Liver (tissue), 9 donors: Measurements from ENCODE around the gene TTC7B. TPM values are rescaled to one million over a fixed set of nuclear protein-coding genes. Genes with fewer than 3 reads are reported as not detected.

Experiments
- DNase-seq: peaks from one replicate; pipeline ENCODE4 v3.0.0-alpha.2; 2017; ENCODE audit warnings: low spot score
- H3K27ac ChIP-seq, 2 donors: one replicate each; pipeline ENCODE4 v1.7.0; 2013; ENCODE audit warnings: inconsistent platforms in 2 of 2, low read length in 2 of 2, control low read depth in 1 of 2, low read depth in 1 of 2, mild to moderate bottlenecking in 1 of 2
- H3K27me3 ChIP-seq, 4 donors: one replicate each; pipeline versions ENCODE4 v1.6.1 to v1.7.0; 2013; ENCODE audit warnings: low read length in 3 of 4, inconsistent platforms in 1 of 4, mild to moderate bottlenecking in 1 of 4, moderate library complexity in 1 of 4; ENCODE audit not compliant: control insufficient read depth in 4 of 4, insufficient read depth in 4 of 4
- H3K36me3 ChIP-seq, 4 donors: one replicate each; pipeline versions ENCODE4 v1.6.1 to v1.7.0; 2013; ENCODE audit warnings: low read length in 3 of 4, mild to moderate bottlenecking in 3 of 4, low read depth in 1 of 4, moderate library complexity in 1 of 4; ENCODE audit not compliant: control insufficient read depth in 4 of 4, insufficient read depth in 3 of 4
- H3K4me1 ChIP-seq, 4 donors: one replicate each; pipeline versions ENCODE4 v1.6.1 to v1.7.0; 2013; ENCODE audit warnings: low read length in 3 of 4, mild to moderate bottlenecking in 3 of 4, moderate library complexity in 1 of 4; ENCODE audit not compliant: control insufficient read depth in 4 of 4, insufficient read depth in 4 of 4
- H3K4me3 ChIP-seq, 3 donors: one replicate each; pipeline versions ENCODE4 v1.6.1 to v1.7.0; 2013; ENCODE audit warnings: low read length in 3 of 3, control low read depth in 1 of 3, low read depth in 1 of 3, mild to moderate bottlenecking in 1 of 3
- H3K9ac ChIP-seq, 2 donors: one replicate each; pipeline ENCODE4 v1.7.0; 2013; ENCODE audit warnings: low read length in 2 of 2, mild to moderate bottlenecking in 2 of 2, moderate library complexity in 2 of 2, control low read depth in 1 of 2, low read depth in 1 of 2
- H3K9me3 ChIP-seq, 4 donors: one replicate each; pipeline versions ENCODE4 v1.6.1 to v1.7.0; 2013; ENCODE audit warnings: low read length in 3 of 4; ENCODE audit not compliant: control insufficient read depth in 4 of 4
- ATF3 ChIP-seq: IDR thresholded peaks from 2 replicates; pipeline ENCODE4 v1.6.1; 2016; ENCODE audit warnings: antibody characterized with exemption
- CTCF ChIP-seq: fragments of 150-350 bp; IDR thresholded peaks from 2 replicates; pipeline ENCODE4 v1.5.1; 2017; ENCODE audit warnings: improper control_type of control experiment, low read depth, low read length; ENCODE audit not compliant: missing input control
- EGR1 ChIP-seq, 2 donors: IDR thresholded peaks; 2 replicates each; pipeline ENCODE4 v1.6.1; 2016 to 2018; ENCODE audit warnings: antibody characterized with exemption in 2 of 2, low read depth in 2 of 2
- FOXA1 ChIP-seq: IDR thresholded peaks from 2 replicates; pipeline ENCODE4 v1.6.1; 2016; ENCODE audit warnings: antibody characterized with exemption
- FOXA2 ChIP-seq: IDR thresholded peaks from 2 replicates; pipeline ENCODE4 v1.6.1; 2016; ENCODE audit warnings: antibody characterized with exemption
- GABPA ChIP-seq, 2 donors: IDR thresholded peaks in 1 of 2; conservative IDR thresholded peaks in 1 of 2; 2 replicates each; pipeline ENCODE4 v1.6.1; 2016; ENCODE audit warnings: antibody characterized with exemption in 2 of 2, mild to moderate bottlenecking in 1 of 2, moderate library complexity in 1 of 2
- HNF4A ChIP-seq, 2 donors: conservative IDR thresholded peaks; 2 replicates each; pipeline ENCODE4 v1.6.1; 2016; ENCODE audit warnings: antibody characterized with exemption in 2 of 2, mild to moderate bottlenecking in 2 of 2
- HNF4G ChIP-seq: IDR thresholded peaks from 2 replicates; pipeline ENCODE4 v1.6.1; 2016; ENCODE audit warnings: antibody characterized with exemption
- JUND ChIP-seq, 2 donors: IDR thresholded peaks; 2 replicates each; pipeline ENCODE4 v1.6.1; 2016; ENCODE audit warnings: antibody characterized with exemption in 2 of 2
- MAX ChIP-seq: IDR thresholded peaks from 2 replicates; pipeline ENCODE4 v1.6.1; 2016; ENCODE audit warnings: antibody characterized with exemption
- NR2F2 ChIP-seq: IDR thresholded peaks from 2 replicates; pipeline ENCODE4 v1.6.1; 2016; ENCODE audit warnings: antibody characterized with exemption
- RAD21 ChIP-seq, 2 donors: IDR thresholded peaks; 2 replicates each; pipeline ENCODE4 v1.6.1; 2016; ENCODE audit warnings: antibody characterized with exemption in 2 of 2, mild to moderate bottlenecking in 2 of 2
- REST ChIP-seq: IDR thresholded peaks from 2 replicates; pipeline ENCODE4 v1.6.1; 2016; ENCODE audit warnings: antibody characterized with exemption, mild to moderate bottlenecking
- RXRA ChIP-seq, 2 donors: IDR thresholded peaks; 2 replicates each; pipeline ENCODE4 v1.6.1; 2017 to 2018; ENCODE audit warnings: antibody characterized with exemption in 2 of 2, mild to moderate bottlenecking in 1 of 2
- SP1 ChIP-seq: IDR thresholded peaks from 2 replicates; pipeline ENCODE4 v1.6.1; 2018; ENCODE audit warnings: antibody characterized with exemption, mild to moderate bottlenecking
- TAF1 ChIP-seq: conservative IDR thresholded peaks from 2 replicates; pipeline ENCODE4 v1.6.1; 2016; ENCODE audit warnings: antibody characterized with exemption, mild to moderate bottlenecking
- YY1 ChIP-seq: IDR thresholded peaks from 2 replicates; pipeline ENCODE4 v1.6.1; 2016; ENCODE audit warnings: antibody characterized with exemption, mild to moderate bottlenecking
- ZBTB33 ChIP-seq: IDR thresholded peaks from 2 replicates; pipeline ENCODE4 v1.6.1; 2016; ENCODE audit warnings: antibody characterized with exemption
- WGBS: extraction: QIAGEN DNeasy Blood & Tissue Kit; methylation state at CpG from one replicate; pipeline ENCODE4 v1.1.7; 2013; 5-methylcytosine and 5-hydroxymethylcytosine counted together
- polyA plus RNA-seq, 2 donors: library from polyadenylated mRNA; stranded (reverse) in 1 of 2; unstranded in 1 of 2; fragments of 200-250 nt in 1 of 2; fragments of >200 nt in 1 of 2; fragmentation: Nextera tagmentation in 1 of 2; extraction: Ambion mirVana in 1 of 2; gene quantifications; one replicate each; pipeline versions ENCODE4 v1.2.1 to v1.2.3, GENCODE V29; 2013 to 2015
- total RNA-seq, 2 donors: library from RNA; depleted of rRNA; stranded (reverse); fragments of >200 nt; gene quantifications; one replicate each; pipeline ENCODE4 v1.2.3, GENCODE V29; 2014
- donor health status: healthy.
- donor health status: healthy.
- donor health status: healthy.
- donor health status: healthy.
- donor health status: healthy.

The TTC7B gene
- total and polyA plus RNA-seq, 4 donors, result 9.1 to 31.0 (median 12.5) TPM

- no peak overlapping the region for H3K27ac ChIP-seq
- no peaks in the 10 kb centered on the region for H3K9me3 ChIP-seq
- H3K36me3 ChIP-seq, result peaks cover 9 to 34% (median 24%) of the 10 kb centered on the region in 4 donors
- 84% methylated on average over 9 of the region's 9 CpGs for WGBS
- DNase-seq, result no peak
- no peak overlapping the region for H3K9ac ChIP-seq
- H3K27me3 ChIP-seq, result no peaks in the 10 kb centered on the region
- no peaks in the 10 kb centered on the region for H3K4me1 ChIP-seq
- TF ChIP-seq FOXA1 (no peak), SP1 (no peak), NR2F2 (no peak), JUND (IDR thresholded peaks at IDR 0.05) (no peak), FOXA2 (no peak), ATF3 (no peak), EGR1 (IDR thresholded peaks at IDR 0.05; ENCODE audit: low read depth in 2 of 2) (no peak), GABPA (IDR thresholded peaks at IDR 0.05 in 1 of 2, conservative IDR thresholded peaks at IDR 0.05 in 1 of 2) (no peak), CTCF (no peak), RAD21 (IDR thresholded peaks at IDR 0.05) (no peak), HNF4G (no peak), ZBTB33 (no peak), HNF4A (conservative IDR thresholded peaks at IDR 0.05) (no peak), MAX (no peak), TAF1 (no peak)
- no peak overlapping the region for H3K4me3 ChIP-seq
Measured at GRCh38 chr14:90651976-90652560, 164.2 kb downstream of the TTC7B start.

- Histone ChIP-seq H3K4me1 (no peaks in the 10 kb centered on the region), H3K27me3 (no peaks in the 10 kb centered on the region), H3K27ac (no peak overlapping the region), H3K9ac (no peak overlapping the region), H3K36me3 (peaks cover 9 to 30% (median 19%) of the 10 kb centered on the region in 4 donors), H3K4me3 (no peak overlapping the region), H3K9me3 (no peaks in the 10 kb centered on the region)
- TF ChIP-seq YY1 (no peak), FOXA2 (no peak), EGR1 (IDR thresholded peaks at IDR 0.05; ENCODE audit: low read depth in 2 of 2) (no peak), RXRA (IDR thresholded peaks at IDR 0.05) (no peak), RAD21 (IDR thresholded peaks at IDR 0.05) (no peak), ATF3 (no peak), MAX (no peak), NR2F2 (no peak), CTCF (no peak), REST (no peak), JUND (IDR thresholded peaks at IDR 0.05) (no peak), FOXA1 (no peak), TAF1 (no peak), GABPA (IDR thresholded peaks at IDR 0.05 in 1 of 2, conservative IDR thresholded peaks at IDR 0.05 in 1 of 2) (no peak)
- no peak for DNase-seq
- WGBS, result 87% methylated on average over 5 of the region's 5 CpGs
Measured at GRCh38 chr14:90651271-90651804, 164.9 kb downstream of the TTC7B start.
